Stimulated activated CD4-positive, alpha-beta T cell treated with anti-CD3 and anti-CD28 coated beads, Interleukin-15, amount 100 ng/mL, for 24 hours (primary cell): ENCODE data around the gene VAPB.

ENCODE experiments used
- DNase-seq: peaks from one replicate; pipeline ENCODE4 v3.0.0-alpha.2; 2020

VAPB gene

DNA sequence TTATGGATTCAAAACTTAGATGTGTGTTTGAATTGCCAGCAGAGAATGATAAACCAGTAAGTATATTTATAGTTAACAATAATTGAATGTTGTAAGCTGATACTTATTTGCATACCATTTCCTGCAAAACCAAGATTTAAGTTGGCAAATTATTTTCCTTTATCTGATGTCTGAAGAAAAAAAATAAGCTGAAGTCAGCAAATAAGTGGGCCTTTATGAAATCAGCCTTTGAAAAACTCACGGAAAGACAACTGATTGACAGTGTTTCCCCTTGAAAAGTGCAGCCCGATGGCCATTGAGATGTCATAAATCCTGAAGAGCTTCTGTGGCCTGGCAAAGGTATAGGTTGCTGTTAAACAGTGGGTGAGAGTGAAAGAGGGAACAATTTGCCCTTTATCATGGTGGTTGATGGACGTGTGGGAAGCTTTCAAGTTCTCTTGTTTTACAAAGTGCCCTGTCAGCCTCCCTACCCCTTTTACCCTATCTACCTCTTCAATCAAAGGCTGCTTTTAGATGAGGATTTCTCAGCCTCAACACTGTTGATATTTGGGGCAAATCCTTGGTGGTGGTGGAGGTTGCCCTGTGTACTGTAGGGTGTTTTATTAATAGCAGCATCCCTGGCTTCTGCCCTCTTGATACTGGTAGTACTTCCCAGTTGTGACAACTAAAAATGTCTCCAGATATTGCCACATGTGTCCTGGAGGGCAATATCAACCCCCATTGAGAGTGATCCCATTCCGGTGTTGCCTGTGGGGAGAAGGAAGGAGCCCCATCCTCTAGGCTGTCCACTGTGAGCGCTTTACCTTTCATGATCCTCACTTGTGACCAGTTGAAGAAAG lies 50.2 kb downstream of the VAPB start:
- no peak for DNase-seq

DNA sequence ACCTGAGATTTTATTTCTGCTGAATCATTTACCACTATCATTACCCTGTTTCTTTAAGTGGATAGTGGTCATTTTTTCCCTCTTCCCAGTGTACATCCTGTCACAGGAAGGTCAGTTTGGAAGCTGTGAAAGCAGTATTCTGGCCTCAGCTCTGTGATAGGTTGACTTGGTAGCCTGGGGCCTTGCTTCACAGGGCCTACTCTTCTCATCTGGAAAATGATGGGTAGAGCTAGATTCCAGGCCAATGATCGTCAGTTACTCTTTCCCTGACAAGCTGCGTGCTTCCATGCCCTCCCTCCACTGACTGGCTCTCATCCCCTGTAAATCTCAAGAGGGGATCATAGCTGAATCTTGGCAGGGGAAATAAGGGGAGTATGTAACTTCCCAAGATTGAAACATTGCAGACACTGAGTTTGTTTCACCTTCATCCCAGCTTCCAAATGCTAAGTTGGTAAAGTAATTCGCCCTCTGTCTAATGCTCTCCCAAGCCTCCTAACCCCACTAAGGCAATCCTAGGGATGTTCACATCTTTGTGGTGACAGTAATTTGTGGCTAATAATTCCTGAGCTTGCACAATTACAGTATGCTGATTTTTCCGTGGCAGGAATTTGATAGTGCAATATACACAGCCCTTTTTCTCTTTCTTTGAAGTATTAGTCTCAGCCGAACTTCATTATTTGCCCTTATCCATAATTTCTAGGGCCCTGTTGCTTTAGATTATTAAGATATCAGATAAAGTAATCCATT lies 51.2 kb downstream of the VAPB start:
- no peak for DNase-seq

DNA sequence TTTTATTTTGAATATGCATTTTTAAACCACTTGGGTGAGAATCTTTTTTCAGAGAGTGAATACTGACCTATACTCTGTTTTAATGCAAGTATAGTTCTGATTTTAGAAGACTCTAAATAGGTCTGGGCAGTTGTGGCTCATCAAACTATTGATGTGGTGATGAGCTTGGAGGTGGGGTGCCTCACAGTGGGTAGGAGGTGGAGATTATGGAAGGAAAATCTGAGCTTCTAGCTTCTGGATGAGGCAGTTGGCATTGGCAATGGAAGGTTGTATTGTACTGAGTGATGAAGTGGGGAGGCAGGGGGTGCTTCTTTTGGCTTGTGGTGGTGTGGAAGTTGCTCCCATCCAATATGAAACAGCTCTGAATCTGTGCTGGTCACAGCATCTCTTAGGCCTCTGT lies 52.7 kb downstream of the VAPB start:
- no peak for DNase-seq

DNA sequence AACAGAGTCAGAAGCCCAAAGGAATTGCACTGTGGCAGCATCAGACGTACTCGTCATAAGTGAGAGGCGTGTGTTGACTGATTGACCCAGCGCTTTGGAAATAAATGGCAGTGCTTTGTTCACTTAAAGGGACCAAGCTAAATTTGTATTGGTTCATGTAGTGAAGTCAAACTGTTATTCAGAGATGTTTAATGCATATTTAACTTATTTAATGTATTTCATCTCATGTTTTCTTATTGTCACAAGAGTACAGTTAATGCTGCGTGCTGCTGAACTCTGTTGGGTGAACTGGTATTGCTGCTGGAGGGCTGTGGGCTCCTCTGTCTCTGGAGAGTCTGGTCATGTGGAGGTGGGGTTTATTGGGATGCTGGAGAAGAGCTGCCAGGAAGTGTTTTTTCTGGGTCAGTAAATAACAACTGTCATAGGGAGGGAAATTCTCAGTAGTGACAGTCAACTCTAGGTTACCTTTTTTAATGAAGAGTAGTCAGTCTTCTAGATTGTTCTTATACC lies 55.8 kb downstream of the VAPB start:
- no peak for DNase-seq

GRCh38 chr20:58446264-58446959 lies 57.4 kb downstream of the VAPB start:
- DNase-seq: no peak

DNA sequence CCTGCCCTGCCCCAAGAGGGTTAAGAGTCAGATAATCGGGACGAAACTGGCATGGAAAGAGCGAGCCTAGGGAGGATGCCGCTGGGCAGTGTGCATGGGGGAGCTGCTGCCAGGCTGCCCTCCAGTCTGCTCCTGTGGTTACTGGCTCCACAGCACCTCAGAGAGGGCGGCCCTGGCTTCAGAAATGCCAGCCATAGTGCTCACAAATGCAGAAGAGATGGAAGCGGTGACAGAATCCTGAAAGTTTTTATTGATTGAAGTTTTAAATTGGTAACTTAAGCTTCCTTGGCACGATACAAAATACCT lies 57.9 kb downstream of the VAPB start:
- no peak for DNase-seq

GRCh38 chr20:58447511-58448391 lies 58.7 kb downstream of the VAPB start:
- peak; percentile 63 for DNase-seq

- no peak for DNase-seq
Measured at GRCh38 chr20:58448958-58449357, 59.9 kb downstream of the VAPB start.

DNA sequence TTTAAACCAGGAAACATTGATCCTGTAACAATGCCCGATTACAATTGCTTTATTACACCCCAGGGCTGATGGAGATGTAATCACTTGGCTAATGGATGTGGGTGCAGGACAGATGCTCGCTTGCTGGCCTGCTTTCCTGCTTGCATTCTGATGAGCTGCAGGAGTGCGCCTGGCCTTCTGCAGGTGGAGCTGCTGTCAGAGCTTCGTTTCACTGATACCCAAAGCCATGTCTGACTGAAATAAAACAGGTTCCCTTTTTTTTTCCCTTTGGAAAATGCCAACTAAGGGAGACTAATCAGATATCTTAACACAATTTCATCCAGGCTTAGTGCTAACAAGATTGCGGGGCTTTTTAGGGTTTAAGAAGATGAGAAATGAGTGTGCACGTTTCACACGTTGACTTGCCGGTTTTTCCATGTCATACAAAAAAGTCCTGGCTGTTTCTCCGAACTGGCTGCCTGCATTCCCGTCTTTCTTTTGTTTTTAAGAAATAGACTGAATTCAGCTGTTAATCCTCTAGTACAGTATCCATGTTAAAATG lies 60.7 kb downstream of the VAPB start:
- DNase-seq: no peak

DNA sequence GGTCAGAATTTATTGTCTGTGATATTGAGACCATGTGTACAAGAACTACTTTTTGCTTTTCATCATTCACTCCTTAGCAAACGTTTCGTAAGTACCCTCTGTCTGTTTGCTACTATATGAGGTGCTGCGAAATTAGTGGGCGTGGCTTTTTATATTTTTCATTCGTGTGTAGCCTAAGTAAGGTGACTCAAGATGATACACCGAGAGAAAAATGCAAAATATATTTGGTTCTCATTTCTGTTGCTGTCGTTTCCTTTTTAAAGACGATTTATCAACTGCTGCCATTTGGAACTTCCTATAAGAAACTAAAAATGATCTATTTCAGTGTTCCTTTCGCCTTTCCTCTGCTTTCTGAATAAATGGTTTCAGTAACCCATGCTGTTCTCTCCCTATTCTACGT lies 61.2 kb downstream of the VAPB start:
- DNase-seq: no peak

- no peak for DNase-seq
Measured at GRCh38 chr20:58452667-58453255, 63.7 kb downstream of the VAPB start.

GRCh38 chr20:58453391-58453790 lies 64.4 kb downstream of the VAPB start:
- no peak for DNase-seq

DNA sequence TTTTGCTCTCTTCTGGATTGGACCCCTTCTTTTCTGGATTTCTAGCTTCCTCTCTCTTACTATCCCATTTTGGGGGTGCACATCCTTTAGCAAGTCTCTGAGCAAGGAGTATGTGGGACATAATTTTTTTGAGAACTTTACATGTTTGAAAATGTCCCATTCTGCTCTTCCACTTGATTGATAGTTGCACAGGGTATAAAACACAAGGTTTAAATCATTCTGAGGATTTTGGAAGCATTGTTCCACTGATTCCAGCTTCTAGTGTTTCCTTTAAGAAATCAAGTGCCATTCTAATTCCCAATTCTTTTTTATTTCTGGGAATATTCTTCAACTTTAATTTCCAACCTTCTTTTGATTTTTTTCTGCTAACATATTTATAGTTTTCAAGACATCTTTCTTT lies 65.4 kb downstream of the VAPB start:
- no peak for DNase-seq

DNA sequence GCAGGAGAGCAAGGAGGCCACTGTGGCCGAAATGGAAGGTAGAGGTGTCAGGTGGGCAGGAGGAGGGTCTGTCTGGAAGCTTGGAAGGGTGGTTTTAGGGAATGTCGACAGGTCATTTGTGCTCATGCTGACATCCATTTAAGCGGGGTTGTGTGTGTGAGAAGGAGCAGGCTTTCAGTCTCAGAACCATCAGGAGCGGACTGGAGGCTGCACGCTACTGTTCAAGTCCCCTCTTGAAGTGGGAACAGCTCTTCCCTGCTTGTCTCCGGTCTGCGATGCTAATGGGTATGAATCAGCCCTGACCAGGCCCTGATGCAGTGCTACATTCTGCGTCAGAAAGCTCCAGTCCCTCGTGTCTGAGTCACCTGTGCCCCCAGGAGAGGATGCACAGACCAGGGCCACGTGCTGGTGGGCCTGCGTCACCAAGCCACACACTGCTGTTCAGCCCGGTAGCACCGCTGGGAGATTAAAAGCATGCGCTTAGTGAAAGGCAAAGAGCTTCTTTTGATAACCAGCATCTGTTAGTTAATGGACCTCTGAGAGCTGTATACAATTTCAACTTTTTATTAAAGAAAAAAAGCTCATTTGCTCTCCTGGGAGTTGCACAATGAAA lies 68.2 kb downstream of the VAPB start:
- no peak for DNase-seq

DNA sequence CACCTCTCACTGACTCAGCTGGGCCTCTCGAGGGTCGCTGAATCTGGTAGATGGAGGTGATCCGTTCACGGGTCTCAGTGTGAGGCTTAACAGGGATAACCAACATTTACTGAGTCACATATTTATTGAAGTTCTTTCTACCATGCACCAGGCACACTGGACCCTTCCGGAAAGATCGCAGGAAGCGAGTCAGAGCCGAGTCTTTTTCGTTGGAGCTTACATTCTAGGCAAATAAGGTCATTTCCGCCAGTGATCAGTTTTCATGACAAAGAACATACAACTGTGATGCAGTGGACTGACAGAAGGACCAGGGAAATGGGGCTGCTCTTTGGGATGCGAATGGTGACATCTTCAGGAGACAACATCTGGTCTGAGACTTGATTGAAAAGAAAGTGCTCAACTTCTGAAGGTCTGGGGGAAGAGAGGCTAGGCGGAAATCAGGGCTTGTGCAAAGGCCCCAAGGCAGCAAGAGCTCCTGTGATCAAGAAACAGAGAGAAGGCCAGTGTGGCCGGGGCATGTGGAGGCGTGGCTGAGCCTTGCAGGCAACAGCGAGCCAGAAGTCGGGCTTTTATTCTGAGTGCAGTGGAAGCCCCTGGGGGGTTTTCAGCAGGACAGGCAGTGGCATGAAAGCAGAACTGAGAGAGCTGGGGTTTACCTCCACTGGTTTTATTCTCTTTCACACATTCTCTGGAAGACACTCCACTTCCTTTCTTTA lies 69.5 kb downstream of the VAPB start:
- DNase-seq: no peak

GRCh38 chr20:58459058-58459750 lies 70.2 kb downstream of the VAPB start:
- no peak for DNase-seq

DNA sequence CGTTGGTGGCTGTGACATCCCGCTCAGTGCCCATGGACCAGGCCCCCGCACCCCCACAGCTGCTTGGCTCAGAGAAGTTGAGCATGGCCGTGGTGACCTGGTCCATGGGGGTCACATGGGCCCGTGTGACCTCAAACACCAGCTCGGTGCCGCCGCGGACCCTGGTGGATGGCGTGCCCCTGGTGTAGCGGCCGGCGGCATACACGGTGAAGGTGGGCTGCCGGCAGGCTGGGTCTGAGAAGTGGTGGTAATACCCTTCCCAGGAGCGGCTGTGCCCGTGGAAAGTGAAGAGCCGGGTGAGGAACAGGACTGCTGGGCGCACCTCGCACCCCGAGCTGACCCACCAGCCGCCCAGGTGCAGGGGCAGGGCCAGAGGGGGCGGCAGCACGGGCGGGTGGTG lies 72.1 kb downstream of the VAPB start:
- DNase-seq: no peak

- DNase-seq: no peak
Measured at GRCh38 chr20:58461899-58462298, 72.9 kb downstream of the VAPB start.

GRCh38 chr20:58463256-58463655 lies 74.2 kb downstream of the VAPB start:
- DNase-seq: no peak

DNA sequence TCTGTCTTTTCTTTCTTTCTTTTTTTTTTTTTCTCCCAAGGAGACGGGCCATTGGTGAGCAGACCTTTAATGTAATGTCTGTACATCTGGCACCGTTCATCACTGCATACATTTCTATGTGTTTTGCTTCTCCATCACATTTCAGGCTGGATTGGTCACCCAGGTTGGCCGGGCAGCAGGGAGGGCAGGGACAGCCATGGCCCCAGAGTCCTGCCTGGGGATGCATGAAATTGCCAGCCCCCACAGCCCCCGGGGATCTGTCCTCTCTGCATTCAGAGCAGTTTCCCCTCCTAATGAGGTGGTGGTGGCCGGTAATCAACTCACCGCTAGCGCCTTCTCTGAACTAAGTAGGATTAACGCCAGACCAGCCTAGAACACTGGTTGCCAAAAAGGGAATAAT lies 75.8 kb downstream of the VAPB start:
- no peak for DNase-seq
